Ishikawa (cell line): ENCODE results near the gene COTL1.
A peak's percentile ranks its signal among the peaks of the same experiment; 100 is the strongest.

Experiments
- CEBPB ChIP-seq: IDR thresholded peaks from 2 replicates; pipeline ENCODE4 v1.6.1; 2012
- CREB1 ChIP-seq: IDR thresholded peaks from 2 replicates; pipeline ENCODE4 v1.6.1; 2012; ENCODE audit warnings: low read depth
- EGR1 ChIP-seq: IDR thresholded peaks from 2 replicates; pipeline ENCODE4 v1.6.1; 2012
- EP300 ChIP-seq: IDR thresholded peaks from 2 replicates; pipeline ENCODE4 v1.6.1; 2012; ENCODE audit warnings: borderline replicate concordance
- FOXM1 ChIP-seq: IDR thresholded peaks from 2 replicates; pipeline ENCODE4 v1.6.1; 2012; ENCODE audit warnings: low read depth, borderline replicate concordance
- NFIC ChIP-seq: IDR thresholded peaks from 2 replicates; pipeline ENCODE4 v1.6.1; 2012
- RAD21 ChIP-seq: IDR thresholded peaks from 2 replicates; pipeline ENCODE4 v1.6.1; 2012; ENCODE audit warnings: low read depth
- TAF1 ChIP-seq: IDR thresholded peaks from 2 replicates; pipeline ENCODE4 v1.6.1; 2012; ENCODE audit warnings: low read depth, mild to moderate bottlenecking
- TCF12 ChIP-seq: IDR thresholded peaks from 2 replicates; pipeline ENCODE4 v1.6.1; 2012; ENCODE audit warnings: low read depth
- TEAD4 ChIP-seq: IDR thresholded peaks from 2 replicates; pipeline ENCODE4 v1.6.1; 2012
- YY1 ChIP-seq: IDR thresholded peaks from 2 replicates; pipeline ENCODE4 v1.6.1; 2012; ENCODE audit warnings: low read depth
- ZBTB7A ChIP-seq: IDR thresholded peaks from 2 replicates; pipeline ENCODE4 v1.6.1; 2012; ENCODE audit warnings: low read depth
- TF ChIP-seq, protein P1 (sequence below): IDR thresholded peaks from 2 replicates; pipeline ENCODE4 v1.6.1; 2012
- TF ChIP-seq, protein P2 (sequence below): IDR thresholded peaks from 2 replicates; pipeline ENCODE4 v1.6.1; 2012; ENCODE audit warnings: low read depth, mild to moderate bottlenecking
- TF ChIP-seq, protein P3 (sequence below): IDR thresholded peaks from 2 replicates; pipeline ENCODE4 v1.6.1; 2012

Gene COTL1

DNA sequence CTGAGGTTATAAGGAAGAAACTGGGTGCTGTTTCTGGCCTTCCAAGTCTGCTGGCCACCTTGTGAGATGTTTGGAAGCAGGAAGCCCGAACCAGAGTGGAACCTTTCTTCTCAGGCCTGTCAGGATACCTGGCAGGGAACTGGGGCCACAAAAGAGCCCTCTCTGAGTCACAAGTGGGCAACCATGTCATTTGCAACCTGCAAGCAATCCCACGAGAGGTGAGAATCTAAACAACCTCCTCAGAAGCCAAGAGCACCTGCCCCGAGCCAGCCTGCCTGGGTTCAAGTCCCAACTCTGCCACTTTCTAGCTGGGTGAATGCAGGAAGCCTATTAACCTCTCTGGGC, 3.3 kb downstream of the COTL1 start:
- TF ChIP-seq NFIC (no peak), CEBPB (no peak), CREB1 (no peak), TCF12 (no peak), TEAD4 (no peak), TAF1 (no peak), EP300 (no peak), FOXM1 (no peak), YY1 (no peak), ZBTB7A (no peak), RAD21 (no peak), EGR1 (no peak)
- TF ChIP-seq, protein P1, sequence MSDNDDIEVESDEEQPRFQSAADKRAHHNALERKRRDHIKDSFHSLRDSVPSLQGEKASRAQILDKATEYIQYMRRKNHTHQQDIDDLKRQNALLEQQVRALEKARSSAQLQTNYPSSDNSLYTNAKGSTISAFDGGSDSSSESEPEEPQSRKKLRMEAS, result no peak
- TF ChIP-seq, protein P2, sequence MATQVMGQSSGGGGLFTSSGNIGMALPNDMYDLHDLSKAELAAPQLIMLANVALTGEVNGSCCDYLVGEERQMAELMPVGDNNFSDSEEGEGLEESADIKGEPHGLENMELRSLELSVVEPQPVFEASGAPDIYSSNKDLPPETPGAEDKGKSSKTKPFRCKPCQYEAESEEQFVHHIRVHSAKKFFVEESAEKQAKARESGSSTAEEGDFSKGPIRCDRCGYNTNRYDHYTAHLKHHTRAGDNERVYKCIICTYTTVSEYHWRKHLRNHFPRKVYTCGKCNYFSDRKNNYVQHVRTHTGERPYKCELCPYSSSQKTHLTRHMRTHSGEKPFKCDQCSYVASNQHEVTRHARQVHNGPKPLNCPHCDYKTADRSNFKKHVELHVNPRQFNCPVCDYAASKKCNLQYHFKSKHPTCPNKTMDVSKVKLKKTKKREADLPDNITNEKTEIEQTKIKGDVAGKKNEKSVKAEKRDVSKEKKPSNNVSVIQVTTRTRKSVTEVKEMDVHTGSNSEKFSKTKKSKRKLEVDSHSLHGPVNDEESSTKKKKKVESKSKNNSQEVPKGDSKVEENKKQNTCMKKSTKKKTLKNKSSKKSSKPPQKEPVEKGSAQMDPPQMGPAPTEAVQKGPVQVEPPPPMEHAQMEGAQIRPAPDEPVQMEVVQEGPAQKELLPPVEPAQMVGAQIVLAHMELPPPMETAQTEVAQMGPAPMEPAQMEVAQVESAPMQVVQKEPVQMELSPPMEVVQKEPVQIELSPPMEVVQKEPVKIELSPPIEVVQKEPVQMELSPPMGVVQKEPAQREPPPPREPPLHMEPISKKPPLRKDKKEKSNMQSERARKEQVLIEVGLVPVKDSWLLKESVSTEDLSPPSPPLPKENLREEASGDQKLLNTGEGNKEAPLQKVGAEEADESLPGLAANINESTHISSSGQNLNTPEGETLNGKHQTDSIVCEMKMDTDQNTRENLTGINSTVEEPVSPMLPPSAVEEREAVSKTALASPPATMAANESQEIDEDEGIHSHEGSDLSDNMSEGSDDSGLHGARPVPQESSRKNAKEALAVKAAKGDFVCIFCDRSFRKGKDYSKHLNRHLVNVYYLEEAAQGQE, result no peak
- TF ChIP-seq, protein P3, sequence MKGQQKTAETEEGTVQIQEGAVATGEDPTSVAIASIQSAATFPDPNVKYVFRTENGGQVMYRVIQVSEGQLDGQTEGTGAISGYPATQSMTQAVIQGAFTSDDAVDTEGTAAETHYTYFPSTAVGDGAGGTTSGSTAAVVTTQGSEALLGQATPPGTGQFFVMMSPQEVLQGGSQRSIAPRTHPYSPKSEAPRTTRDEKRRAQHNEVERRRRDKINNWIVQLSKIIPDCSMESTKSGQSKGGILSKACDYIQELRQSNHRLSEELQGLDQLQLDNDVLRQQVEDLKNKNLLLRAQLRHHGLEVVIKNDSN, result no peak

DNA sequence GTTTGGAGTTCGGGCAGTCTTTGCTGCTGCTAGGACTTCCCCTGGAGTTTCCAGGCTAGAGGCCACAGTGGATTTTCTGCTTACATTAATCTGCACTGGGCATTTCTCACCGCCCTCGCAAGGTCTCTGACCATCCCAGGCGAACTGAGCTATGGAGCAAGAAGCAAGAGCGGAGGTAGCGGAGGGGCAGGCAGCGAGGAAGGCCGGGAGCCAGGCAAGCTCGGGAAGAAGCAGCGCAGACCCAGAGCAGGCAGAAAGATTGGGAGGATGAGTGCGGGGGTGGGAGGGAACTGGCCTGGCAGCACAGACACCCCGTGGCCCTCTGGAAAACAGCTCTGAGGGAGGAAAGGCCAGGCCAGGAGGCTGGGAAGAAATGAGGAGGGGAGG, 3.8 kb downstream of the COTL1 start:
- TF ChIP-seq TCF12, result no peak
- TF ChIP-seq CEBPB, result no peak
- TF ChIP-seq YY1, result no peak
- TF ChIP-seq TAF1, result no peak
- TF ChIP-seq, protein P1, result no peak
- TF ChIP-seq, protein P3, result no peak
- no peak for TF ChIP-seq CREB1
- no peak for TF ChIP-seq RAD21
- no peak for TF ChIP-seq TEAD4

DNA sequence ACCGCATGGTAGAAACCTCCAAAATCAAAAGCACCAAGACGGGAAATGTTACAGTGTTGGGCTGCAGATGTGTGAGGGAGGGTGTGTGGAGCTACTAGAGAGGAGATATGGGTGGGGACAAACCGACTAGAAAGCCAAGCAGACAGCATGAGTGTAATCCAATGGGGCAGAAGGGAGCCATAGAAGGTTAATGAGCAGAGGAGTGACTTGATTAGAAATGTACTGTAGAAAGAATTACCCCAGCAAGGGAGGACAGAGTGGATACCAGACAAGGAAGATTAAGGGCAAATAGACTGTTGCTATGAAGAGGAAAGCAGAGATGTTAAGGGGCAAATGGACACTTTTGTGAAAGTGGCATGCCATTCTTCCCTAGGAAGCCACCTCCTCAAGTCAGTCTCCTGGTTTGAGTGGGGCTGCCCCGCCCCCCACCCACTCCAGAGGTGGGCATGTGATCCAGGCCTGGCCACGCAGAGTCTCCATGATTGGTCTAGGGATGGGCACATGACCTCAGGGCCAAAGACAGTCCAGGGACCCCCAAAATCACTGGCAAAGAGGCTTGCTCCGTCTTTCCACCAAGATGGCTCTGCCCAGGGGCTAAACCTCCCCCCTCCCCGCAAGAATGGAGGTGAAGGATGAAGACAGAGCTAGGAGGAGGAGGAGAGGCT, 4.3 kb downstream of the COTL1 start:
- TF ChIP-seq YY1, result no peak
- TF ChIP-seq, protein P3, result 0 out of 2 replicates have a peak, but pooled peaks have one; percentile 29

DNA sequence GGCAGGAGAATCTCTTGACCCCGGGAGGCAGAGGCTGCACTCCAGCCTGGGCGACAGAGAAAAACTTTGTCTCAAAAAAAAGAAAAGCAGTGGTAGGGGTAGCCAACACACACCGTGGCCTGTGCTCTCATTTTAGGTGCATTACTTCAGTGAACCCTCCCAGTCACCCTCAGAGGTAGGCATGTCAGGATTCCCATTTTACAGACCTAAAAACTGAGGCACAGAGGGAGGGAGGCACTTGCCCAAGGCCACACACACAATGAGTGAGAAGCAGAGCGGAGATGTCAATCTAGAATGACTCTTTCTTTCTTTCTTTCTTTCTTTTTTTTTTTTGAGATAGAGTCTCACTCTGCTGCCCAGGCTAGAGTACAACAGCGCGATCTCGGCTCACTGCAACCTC, 5.2 kb downstream of the COTL1 start:
- TF ChIP-seq CREB1, result no peak
- no peak for TF ChIP-seq CEBPB
- no peak for TF ChIP-seq EGR1
- no peak for TF ChIP-seq RAD21
- TF ChIP-seq, protein P2, result no peak
- TF ChIP-seq EP300, result no peak
- TF ChIP-seq TCF12, result no peak
- no peak for TF ChIP-seq YY1
- no peak for TF ChIP-seq FOXM1
- no peak for TF ChIP-seq TEAD4
- TF ChIP-seq, protein P3, result no peak
- no peak for TF ChIP-seq ZBTB7A
- TF ChIP-seq NFIC, result no peak

DNA sequence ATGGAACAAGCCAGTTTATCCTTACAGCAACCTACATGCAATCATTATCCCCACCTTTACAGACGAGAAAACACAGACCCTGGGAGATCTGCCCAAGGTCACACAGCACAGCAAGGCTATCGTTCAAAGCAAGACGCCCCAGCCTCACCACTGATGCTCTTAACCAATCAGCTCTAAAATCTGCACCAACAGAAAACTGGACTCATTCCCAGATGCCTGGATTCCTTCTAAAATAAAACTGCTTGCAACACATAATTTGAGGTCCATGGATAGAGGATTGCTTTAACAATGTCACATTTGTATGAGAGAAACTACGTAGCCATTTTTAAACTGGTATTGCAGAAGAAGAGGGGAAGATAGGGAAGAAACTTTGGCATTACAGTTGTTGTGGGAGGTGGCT, 6.8 kb downstream of the COTL1 start:
- TF ChIP-seq CEBPB, result no peak
- no peak for TF ChIP-seq ZBTB7A
- no peak for TF ChIP-seq EGR1
- no peak for TF ChIP-seq YY1
- TF ChIP-seq TEAD4, result no peak
- TF ChIP-seq EP300, result no peak
- TF ChIP-seq, protein P1, result no peak
- no peak for TF ChIP-seq FOXM1
- TF ChIP-seq, protein P2, result no peak
- TF ChIP-seq, protein P3, result no peak
- no peak for TF ChIP-seq RAD21
- TF ChIP-seq NFIC, result no peak
- no peak for TF ChIP-seq CREB1
- no peak for TF ChIP-seq TAF1
- TF ChIP-seq TCF12, result no peak
